HCT116 (cell line): ENCODE measurements around the gene MYO1F. TPM values are rescaled to one million over a fixed set of nuclear protein-coding genes. Genes with fewer than 3 reads are reported as not detected.

Source experiments
- ATAC-seq: fragments of 200-7000 bp; cut with Tn5 transposase; 2 replicates; pipeline ENCODE4 v1.9.1; 2020; ENCODE audit warnings: mild to moderate bottlenecking, moderate library complexity
- BruUV-seq: library from RNA; stranded (reverse); fragments of 400-500 nt; replicated peaks from 2 replicates; lab custom pipeline; 2021; lab: Mats Ljungman, UMichigan
- CTCF ChIA-PET: fragments of 300-600 bp; sonication (Branson Sonifier 250); formaldehyde crosslinking; loops from one replicate; lab custom pipeline; 2021; ENCODE audit warnings: antibody characterized with exemption; lab: Charles Lee
- POLR2A ChIA-PET: fragments of 300-600, 350-600 bp; sonication (Branson Sonifier 250); formaldehyde crosslinking; loops from one replicate; lab custom pipeline; 2021; ENCODE audit warnings: antibody characterized with exemption; lab: Charles Lee
- RAD21 ChIA-PET, 2 experiments: fragments of 300-600 bp; sonication (Branson Sonifier 250); formaldehyde crosslinking; loops; one replicate each; lab custom pipeline; 2023; ENCODE audit warnings: low total read pairs in 2 of 2; ENCODE audit not compliant: uncharacterized antibody in 2 of 2, unreplicated experiment in 2 of 2, low non-redundant PET in 1 of 2; lab: Charles Lee
- DNase-seq: peaks from one replicate; pipeline ENCODE4 v3.0.0-alpha.2; 2010; ENCODE audit warnings: low read depth, low spot score
- H2AFZ ChIP-seq: fragments of 200-600 bp; shearing (Covaris generic), sonication (generic); 2 replicates; pipeline ENCODE4 v1.6.1; 2017; ENCODE audit warnings: low read depth, mixed run types, mixed read lengths, antibody characterized with exemption, low read length; ENCODE audit not compliant: poor library complexity, severe bottlenecking
- H3K27ac ChIP-seq: 2 replicates; pipeline ENCODE4 v1.5.1; 2012; ENCODE audit warnings: low read depth, low read length
- H3K27me3 ChIP-seq: fragments of 200-600 bp; sonication (generic); 2 replicates; pipeline ENCODE4 v1.6.1; 2016; ENCODE audit warnings: mixed run types, low read length, mixed read lengths; ENCODE audit not compliant: insufficient read depth
- H3K36me3 ChIP-seq, 2 experiments: fragments of 200-500 bp in 1 of 2; fragments of 200-600 bp in 1 of 2; sonication (Bioruptor generic) in 1 of 2; sonication (generic) in 1 of 2; 2 replicates each; pipeline versions ENCODE4 v1.5.1 to v1.6.1; 2014 to 2016; ENCODE audit warnings: low read length in 2 of 2, inconsistent platforms in 1 of 2, mixed read lengths in 1 of 2, mixed run types in 1 of 2; ENCODE audit not compliant: insufficient read depth in 2 of 2, control insufficient read depth in 1 of 2
- H3K4me1 ChIP-seq, 2 experiments: fragments of 200-600 bp in 1 of 2; sonication (generic) in 1 of 2; 2 replicates each; pipeline versions ENCODE4 v1.5.1 to v1.6.1; 2012 to 2017; ENCODE audit warnings: low read length in 2 of 2, inconsistent platforms in 1 of 2, mild to moderate bottlenecking in 1 of 2, mixed read lengths in 1 of 2, mixed run types in 1 of 2, moderate library complexity in 1 of 2; ENCODE audit not compliant: insufficient read depth in 2 of 2, control insufficient read depth in 1 of 2
- H3K4me2 ChIP-seq: fragments of 200-600 bp; sonication (generic); 2 replicates; pipeline ENCODE4 v1.6.1; 2017; ENCODE audit warnings: mixed run types, low read length, mixed read lengths
- H3K4me3 ChIP-seq, 2 experiments: fragments of 200-600 bp in 1 of 2; sonication (generic) in 1 of 2; replicated peaks in 1 of 2; 2 replicates each; pipeline ENCODE4 v1.5.1; 2011 to 2016; ENCODE audit warnings: low read length in 2 of 2, control low read depth in 1 of 2, low read depth in 1 of 2, mild to moderate bottlenecking in 1 of 2, mixed read lengths in 1 of 2, mixed run types in 1 of 2
- H3K79me2 ChIP-seq: fragments of 200-600 bp; sonication (generic); 2 replicates; pipeline ENCODE4 v1.6.1; 2017; ENCODE audit warnings: mild to moderate bottlenecking, mixed run types, low read length, moderate library complexity, mixed read lengths; ENCODE audit not compliant: insufficient read depth
- H3K9ac ChIP-seq: fragments of 200-600 bp; sonication (generic); 2 replicates; pipeline ENCODE4 v1.6.1; 2016; ENCODE audit warnings: low read length, mixed read lengths
- H3K9me2 ChIP-seq: fragments of 200-600 bp; sonication (generic), shearing (Covaris generic); 2 replicates; pipeline ENCODE4 v1.6.1; 2017; ENCODE audit warnings: mixed run types, mild to moderate bottlenecking, moderate library complexity; ENCODE audit not compliant: insufficient read depth
- H3K9me3 ChIP-seq, 2 experiments: fragments of 200-500 bp in 1 of 2; fragments of 200-600 bp in 1 of 2; sonication (Bioruptor generic) in 1 of 2; sonication (generic) in 1 of 2; 2 replicates each; pipeline ENCODE4 v1.6.1; 2014 to 2017; ENCODE audit warnings: low read length in 2 of 2, mixed read lengths in 2 of 2, inconsistent platforms in 1 of 2, low read depth in 1 of 2, mild to moderate bottlenecking in 1 of 2, mixed run types in 1 of 2, moderate library complexity in 1 of 2; ENCODE audit not compliant: control insufficient read depth in 1 of 2, insufficient read depth in 1 of 2
- H4K20me1 ChIP-seq: fragments of 200-600 bp; sonication (generic), shearing (Covaris generic); 2 replicates; pipeline ENCODE4 v1.6.1; 2017; ENCODE audit warnings: mixed run types, mild to moderate bottlenecking, moderate library complexity; ENCODE audit not compliant: insufficient read depth
- CBX3 ChIP-seq: IDR thresholded peaks from 2 replicates; pipeline ENCODE4 v1.6.1; 2012; ENCODE audit warnings: low read depth
- CEBPB ChIP-seq: IDR thresholded peaks from 2 replicates; pipeline ENCODE4 v1.6.1; 2012; ENCODE audit warnings: low read depth
- ELF1 ChIP-seq: IDR thresholded peaks from 2 replicates; pipeline ENCODE4 v1.6.1; 2012; ENCODE audit warnings: low read depth, borderline replicate concordance
- EZH2 ChIP-seq: fragments of 200-600 bp; sonication (generic); IDR thresholded peaks from 2 replicates; pipeline ENCODE4 v1.6.1; 2017; ENCODE audit warnings: antibody characterized with exemption, mixed run types
- JUND ChIP-seq: IDR thresholded peaks from 2 replicates; pipeline ENCODE4 v1.6.1; 2012
- RAD21 ChIP-seq: IDR thresholded peaks from 2 replicates; pipeline ENCODE4 v1.6.1; 2012; ENCODE audit warnings: low read depth, mild to moderate bottlenecking
- SIN3A ChIP-seq: IDR thresholded peaks from 2 replicates; pipeline ENCODE4 v1.6.1; 2012; ENCODE audit warnings: low read depth
- SP1 ChIP-seq: IDR thresholded peaks from 2 replicates; pipeline ENCODE4 v1.6.1; 2012; ENCODE audit warnings: low read depth
- SRF ChIP-seq: IDR thresholded peaks from 2 replicates; pipeline ENCODE4 v1.6.1; 2012; ENCODE audit warnings: low read depth
- ZBTB33 ChIP-seq: IDR thresholded peaks from 2 replicates; pipeline ENCODE4 v1.6.1; 2011; ENCODE audit warnings: mild to moderate bottlenecking, low read length, moderate library complexity; ENCODE audit not compliant: insufficient replicate concordance; ENCODE audit errors: extremely low read depth
- ZNF274 ChIP-seq: fragments of 200-500 bp; sonication (Bioruptor generic); IDR thresholded peaks from 2 replicates; pipeline ENCODE4 v1.6.1; 2014; ENCODE audit warnings: mild to moderate bottlenecking, low read depth, low read length, inconsistent platforms
- intact Hi-C: fragments of 100-400 bp; cut with micrococcal nuclease; formaldehyde crosslinking; loops from 2 replicates; pipeline ENCODE4 v1.10.0; 2022
- total RNA-seq: library from RNA; stranded (reverse); gene quantifications from one replicate; pipeline ENCODE4 v1.2.1, GENCODE V29; 2021; ENCODE audit not compliant: unreplicated experiment

Gene MYO1F
- total RNA-seq, 1 experiment from 2014 or later, result 0.39 TPM

- Histone ChIP-seq H4K20me1 (no peaks in the 10 kb centered on the region), H3K9me3 (peaks cover 0 to 4% of the 10 kb centered on the region in 2 experiments; a peak in 2 of 4 replicates), H2AFZ (no peak overlapping the region), H3K4me2 (no peak overlapping the region), H3K9ac (no peak overlapping the region), H3K4me3 (no peak overlapping the region), H3K4me1 (peaks cover 3 to 5% of the 10 kb centered on the region in 2 experiments; a peak in 2 of 4 replicates), H3K79me2 (no peaks in the 10 kb centered on the region), H3K9me2 (no peaks in the 10 kb centered on the region), H3K27ac (no peak overlapping the region; the same call in 1 of the 2 replicates), H3K27me3 (no peaks in the 10 kb centered on the region), H3K36me3 (no peaks in the 10 kb centered on the region)
- TF ChIP-seq ZNF274, result no peak
- no peak for TF ChIP-seq EZH2
- TF ChIP-seq CEBPB, result no peak
- TF ChIP-seq ZBTB33, result no peak
- no peak for TF ChIP-seq SIN3A
- no peak for TF ChIP-seq SRF
- TF ChIP-seq RAD21, result no peak
- TF ChIP-seq ELF1, result no peak
- no peak for TF ChIP-seq JUND
- no peak for TF ChIP-seq CBX3
- no peak for TF ChIP-seq SP1
- intact Hi-C loops, result no loop called here
- ChIA-PET RAD21 (no interaction called here), CTCF (interaction anchor here (3.7 kb wide), 1 partner anchor 11 kb away, joined by 20 read pairs; no protein-coding TSS in a partner anchor), POLR2A (no interaction called here)
- BruUV-seq, result no TSS peak
- ATAC-seq (peak; percentile 84), DNase-seq (no peak)
Observed at GRCh38 chr19:8592231-8593009, 15.2 kb upstream of the MYO1F start.
